ENCODE results near the gene EMILIN2.

EMILIN2 gene

DNA sequence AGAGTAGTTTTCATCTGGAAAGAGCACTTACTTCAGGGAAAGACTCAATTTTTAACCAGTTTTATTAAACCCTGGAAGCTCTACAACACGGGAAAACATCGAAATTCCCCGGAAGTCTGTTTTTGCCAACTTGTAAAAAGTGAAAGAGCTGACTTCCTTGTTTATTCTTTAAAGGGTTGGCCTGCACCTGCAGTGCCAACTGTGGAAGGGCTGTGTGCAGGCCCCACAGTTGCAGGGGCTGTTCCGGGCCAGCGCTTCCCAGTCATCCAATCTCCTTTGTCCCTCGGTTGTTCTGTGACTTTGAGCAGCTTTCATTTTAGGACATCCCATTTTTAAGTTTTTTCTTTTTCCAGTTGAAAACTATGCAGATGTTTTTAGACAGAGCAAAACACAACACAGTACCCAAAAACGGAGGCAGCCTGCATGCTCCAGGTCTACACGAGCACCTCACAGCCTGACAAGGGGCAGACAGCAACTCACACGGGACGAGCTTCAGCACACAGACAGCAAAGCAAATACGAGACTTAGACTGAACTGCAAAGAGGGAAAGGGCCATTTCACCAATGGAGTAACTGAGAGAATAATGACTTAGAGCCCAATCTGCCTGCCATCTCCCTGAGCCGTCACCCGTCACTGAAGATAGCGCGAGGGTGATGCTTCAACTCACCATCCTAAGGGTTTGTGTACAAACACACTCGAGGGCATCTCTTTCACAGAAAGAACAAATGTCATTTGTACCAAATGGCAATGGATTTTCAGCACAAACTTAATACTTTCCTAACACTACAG is 70.6 kb downstream of the EMILIN2 start:
- no peak for DNase-seq

DNA sequence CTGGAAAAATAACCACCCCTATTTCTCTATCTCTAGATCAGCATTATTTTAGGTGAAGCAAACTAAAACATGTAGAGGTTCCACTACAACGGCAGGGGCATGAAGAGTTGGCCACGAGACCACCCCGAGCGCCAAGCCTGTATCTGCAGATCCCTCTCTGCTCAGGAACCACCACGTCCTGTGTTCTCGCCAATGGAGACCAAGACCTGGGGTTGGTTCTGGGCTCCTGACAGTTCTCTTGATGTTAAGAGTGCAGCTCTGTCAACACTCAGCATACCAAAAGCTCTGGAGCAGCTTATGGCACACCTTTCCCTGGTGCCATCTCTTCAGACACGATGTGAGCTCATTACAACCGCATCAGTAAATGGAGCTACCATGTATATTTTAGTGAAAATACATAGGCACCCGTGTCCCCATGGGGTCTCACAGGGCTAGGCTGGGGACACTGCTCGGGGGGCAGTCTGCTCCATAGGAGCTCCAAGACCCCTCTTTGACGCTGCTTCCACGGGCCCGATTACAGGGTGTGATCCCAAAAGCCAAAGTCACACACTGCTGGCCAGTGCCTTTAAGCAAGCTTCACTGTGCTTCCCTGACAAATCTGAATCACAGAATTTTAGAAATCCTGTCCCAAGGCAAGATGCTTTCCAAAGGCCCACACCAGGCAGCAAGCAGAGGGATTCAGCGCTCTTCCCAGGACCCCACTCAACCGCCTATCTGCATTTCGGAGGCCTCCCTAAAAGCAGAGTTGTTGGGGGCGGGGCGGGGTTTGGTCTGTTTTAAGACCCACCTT is 72.2 kb downstream of the EMILIN2 start:
- no peak for DNase-seq

DNA sequence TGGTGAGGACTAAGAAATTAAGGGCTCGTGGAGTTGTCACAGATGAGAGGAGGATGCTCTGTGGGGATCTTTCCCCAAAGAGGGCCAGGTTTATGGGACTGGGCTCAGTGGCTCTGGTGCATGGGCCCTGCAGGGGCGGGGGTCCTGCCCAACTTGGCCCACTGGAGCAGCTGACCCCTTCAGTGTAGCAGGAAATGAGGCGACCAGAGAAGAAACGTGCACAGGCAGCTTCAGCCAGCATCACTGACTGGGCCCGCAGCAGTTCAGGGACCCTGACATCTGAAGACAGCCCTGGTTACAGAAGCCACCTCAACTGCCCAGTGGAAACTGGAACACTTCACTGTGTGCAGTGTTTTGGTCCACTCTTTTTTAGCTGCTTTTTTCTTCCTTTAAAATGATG is 72.8 kb downstream of the EMILIN2 start:
- no peak for DNase-seq

DNA sequence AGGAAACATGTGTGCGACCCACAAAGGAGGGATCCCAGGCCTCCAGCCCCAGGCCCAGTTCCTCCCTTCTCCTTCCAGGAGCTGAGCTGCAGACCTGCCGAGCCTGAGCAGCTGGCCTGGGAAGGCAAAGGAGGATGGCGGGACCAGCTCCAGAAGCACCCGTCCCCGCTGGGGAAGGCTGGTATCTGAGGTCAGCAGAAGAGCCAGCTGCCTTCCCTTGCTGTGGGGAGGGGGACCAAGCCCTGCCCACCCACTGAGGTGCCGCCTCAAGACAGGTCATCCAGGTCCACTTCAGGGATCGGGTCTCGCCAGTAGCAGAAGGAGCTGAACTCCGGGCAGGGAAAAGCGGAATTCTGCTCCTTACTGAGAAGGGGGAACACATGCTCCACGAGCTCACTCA is 73.2 kb downstream of the EMILIN2 start:
- DNase-seq, result no peak

DNA sequence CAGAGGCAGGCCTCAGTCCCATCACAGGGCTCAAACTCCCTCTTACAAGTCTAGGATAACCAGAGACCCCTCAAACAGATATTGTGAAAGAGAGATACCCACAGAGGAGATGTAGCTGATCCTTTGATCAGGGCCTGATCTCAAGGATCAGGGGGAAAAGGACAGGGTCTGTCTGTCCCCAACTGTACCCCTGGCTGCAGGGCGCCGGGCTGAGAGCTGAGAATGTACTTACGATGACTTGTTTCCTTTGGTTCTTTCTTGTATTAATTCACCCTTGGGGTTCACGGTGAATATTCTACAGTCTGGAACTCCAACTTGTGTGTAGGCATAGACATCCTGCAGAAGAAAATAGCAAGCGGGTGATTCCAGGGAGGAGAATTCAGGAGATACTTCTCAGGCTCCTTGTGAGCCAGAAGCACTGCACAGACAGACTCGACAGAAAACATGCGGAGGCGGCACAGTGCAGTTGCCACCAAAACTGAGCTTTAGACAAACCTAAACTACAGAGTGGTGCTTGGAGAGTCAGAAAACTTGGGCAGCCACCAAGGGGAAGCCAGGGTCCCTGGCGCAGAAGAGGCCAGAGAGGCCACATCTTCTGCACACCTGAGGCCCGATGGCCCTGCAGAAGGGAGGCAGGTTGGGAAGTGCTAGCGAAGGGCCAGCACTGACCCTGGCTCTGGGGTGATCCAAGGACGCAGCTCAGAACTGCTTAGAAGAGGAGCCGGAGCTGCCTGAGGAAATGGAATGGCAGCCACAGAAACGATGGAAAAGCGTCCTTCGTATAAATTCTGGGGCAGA is 73.9 kb downstream of the EMILIN2 start:
- DNase-seq, result no peak

DNA sequence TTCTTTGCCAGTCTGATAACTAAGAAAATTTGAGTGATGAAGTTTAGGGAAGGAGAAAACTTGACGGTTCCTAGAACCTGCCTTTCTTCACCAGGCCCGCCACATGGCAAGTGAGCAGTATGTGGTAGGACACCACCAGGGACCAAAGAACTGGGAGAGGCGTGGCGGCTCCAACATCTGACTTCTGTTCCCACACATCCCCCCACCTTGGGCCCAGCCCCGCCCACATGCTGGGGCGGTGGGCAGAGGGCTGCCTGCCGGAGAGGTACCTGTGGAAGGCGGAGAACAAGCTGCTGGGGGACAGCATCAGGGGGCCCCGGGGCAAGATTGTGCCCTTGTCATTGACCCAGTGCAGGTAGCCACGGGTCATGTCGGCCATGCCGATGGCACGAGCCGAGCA is 75.0 kb downstream of the EMILIN2 start:
- DNase-seq, result no peak

DNA sequence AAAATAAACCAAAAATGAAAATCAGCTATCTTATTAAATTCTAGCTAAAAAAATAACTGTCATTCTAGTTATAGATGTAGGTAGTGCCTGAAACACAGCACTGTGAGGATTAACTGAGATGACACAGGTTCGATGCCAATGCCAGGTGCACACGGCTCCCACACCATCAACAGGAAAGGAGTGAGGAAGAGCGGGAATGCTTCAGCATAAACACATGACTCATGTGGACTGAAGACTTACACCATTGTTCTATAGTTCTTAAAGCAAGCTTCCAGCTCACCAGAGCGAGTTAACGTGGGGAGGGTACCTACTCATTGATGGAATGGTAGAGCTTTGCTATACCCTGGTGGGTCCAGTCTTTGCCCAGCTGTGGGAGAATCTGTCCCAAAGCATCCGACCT is 76.7 kb downstream of the EMILIN2 start:
- DNase-seq, result no peak

DNA sequence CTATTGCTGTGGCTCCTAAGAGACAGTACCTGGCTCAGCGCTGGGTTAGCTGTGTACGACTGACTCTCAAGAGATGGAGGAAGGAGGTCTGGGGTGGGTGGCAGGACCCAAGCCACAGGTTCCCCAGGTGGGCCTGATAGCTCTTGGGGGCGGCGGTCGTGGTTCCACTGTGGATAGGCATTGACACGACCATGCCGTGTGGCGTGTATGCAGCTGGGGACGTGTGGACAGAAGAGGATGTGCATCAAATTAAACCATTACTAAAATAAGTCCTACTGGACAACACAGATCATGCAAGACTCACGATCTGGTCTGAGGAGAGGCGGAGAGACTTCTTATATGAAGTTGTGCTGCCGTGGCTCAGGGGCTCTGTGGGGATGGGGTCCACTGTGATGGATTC is 78.1 kb downstream of the EMILIN2 start:
- no peak for DNase-seq

DNA sequence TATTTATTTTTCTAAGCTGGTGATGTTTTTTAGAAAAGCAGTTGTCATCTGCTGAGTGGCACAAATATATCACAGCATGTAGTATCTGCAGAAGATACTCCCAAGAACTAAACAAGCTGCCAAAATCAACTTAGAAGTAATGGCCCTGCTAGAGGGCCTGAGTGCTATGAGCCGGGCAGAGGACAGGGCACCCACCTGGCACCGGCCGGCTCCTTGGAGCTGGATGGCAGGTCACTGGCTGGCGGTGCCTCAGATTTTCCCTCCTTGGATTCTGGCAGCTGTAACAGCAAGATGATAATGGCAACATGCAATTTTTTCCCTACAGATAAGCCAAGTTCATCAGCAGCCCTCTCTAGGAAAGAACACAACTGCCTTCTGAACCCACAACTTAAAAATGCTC is 79.7 kb downstream of the EMILIN2 start:
- DNase-seq, result no peak

DNA sequence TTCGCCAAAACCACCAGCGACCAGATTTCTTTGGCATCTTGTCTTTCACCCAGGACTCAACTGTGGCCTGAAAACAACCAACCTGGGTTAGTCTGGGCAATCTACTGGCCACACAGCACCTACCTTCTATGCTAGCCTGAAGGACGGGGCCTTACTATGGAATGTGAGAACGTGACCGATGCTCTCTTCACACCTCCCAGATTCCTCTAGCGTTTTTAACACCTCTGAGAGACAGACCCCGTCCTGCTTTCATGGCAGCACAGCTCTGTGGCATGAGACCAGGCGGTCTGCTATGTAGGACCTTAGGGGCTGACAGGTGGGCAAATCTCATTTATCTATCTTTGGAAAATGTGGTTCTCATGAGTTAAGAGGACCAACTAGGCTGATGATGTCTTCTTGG is 80.9 kb downstream of the EMILIN2 start:
- DNase-seq, result no peak

DNA sequence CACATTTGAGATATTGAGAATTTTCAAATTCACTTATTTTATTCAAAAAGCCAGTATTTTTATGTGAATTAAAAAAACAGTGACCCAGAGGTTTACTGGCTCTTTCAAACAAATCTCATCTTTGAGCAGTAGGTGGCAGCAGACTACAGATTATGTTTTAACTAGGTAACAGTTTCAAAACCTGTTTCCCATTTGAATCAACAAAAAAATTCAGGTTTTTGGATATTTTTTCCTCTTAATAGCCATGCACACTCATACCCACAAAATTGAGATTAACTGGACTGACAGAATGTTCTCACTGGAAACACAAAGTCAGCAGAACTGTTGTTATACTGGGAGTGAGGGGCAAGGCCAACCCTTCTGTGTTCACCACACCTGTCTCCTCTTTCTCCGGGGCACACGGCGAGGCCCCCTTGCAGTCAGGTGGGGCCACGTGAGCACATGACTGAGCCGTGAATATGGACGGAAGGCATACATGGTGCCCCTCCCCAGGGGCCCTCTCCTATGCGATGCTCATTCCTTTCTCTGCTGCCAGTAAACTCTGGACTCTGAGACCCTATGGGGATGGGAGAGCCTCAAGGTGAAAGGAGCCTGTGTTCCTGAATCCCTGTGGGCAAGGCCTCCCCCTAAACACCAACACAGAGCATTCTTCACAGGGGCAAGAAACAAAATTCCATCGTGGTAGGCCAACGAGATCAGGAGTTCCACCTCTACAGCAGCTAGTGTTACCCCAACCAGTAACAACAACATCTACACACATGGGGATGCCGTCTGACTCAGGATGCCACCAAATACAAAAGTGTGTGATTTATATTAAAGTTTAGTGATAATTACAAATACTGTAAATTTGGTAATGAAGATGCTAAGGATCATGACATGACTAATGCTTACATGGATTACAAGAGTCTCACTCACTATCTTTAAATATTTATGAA is 85.7 kb downstream of the EMILIN2 start:
- DNase-seq, result no peak

DNA sequence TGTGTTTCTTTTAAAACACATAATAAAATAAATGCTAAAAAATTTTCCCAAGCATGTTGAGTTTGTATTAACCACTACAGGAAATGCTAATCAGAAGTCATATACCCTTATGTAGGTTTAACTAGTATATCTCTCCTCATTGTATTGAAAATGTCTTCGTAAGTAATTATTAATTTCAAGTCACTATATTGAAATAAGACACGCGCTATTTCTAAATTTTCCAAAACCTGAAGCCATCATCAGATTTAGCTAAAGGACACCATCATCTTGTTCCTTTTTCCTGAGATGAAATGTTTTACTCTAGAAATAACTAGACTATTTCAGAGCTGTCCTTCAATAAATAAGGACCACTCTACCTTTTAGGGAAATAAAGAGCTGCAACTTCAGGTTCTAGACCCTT is 87.2 kb downstream of the EMILIN2 start:
- no peak for DNase-seq

DNA sequence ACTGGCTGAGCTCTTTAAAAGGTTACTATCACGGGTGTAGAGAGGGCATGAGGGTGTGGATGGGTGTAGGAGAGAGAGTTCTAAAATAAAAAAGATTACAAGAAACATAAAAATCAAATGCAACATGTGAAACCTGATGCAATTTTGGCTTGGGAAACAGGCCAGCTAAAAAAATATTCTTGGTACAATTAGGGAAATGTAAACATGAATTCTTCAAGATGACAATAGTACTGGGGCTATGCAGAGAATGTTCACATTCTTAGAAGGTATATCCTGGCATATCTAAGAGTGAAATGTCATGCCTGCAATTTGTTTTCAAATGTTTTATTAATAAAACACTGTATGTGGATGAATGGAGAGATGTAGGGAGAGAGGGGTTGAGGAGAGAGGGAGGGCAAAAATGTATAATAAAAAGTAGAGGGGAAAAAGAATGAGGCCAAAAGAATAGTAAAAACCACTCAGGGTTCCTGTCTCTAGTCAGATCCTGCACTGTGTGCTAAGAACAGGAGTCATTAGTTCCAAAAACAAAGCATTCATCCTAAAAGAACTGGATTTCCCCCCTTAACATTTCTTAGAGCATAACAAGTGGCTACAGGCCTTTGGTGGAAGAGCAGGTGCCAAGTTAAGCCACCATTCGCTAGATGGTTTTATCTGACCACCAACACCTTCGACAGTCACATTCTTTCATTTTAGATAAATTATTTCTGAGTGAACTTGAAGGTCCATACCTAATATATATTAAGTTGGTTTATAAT is 88.8 kb downstream of the EMILIN2 start:
- no peak for DNase-seq

DNA sequence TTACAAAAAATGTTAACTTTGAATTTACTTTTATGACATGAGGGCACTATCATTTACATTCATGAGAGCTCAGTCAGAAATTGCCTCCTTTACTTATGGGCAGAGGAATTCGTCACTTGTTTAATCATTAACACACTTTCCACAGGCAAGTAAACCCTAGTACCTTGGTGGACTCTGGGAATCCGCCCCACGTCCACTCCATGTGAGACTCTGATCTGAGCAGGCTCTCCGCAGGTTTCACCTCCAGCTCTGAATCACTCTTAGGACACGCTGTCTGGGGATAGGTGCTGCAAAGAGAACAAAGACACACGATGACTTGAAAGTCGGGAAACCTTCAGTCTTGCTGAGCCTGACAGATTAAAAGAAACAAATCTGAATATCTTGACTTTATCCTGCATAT is 92.5 kb downstream of the EMILIN2 start:
- no peak for DNase-seq

DNA sequence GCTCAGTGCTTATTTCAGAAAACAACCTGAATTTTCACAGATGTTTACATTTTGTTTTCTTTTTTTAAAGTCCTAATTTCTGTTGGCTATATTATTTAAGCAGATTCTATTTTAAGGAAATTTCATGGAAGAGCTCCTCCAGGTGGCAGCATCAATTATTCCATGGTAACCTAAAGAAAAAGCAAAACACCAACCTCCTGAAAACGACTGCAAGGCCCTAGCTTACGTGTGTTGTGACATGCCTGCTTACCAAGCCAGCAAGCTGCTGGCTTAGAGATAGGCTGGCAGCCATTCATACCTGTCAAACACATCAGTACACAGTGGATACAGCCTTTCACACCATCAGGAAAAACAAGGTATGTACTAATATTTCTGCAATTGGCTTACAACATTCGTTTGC is 101.2 kb downstream of the EMILIN2 start:
- DNase-seq, result no peak

DNA sequence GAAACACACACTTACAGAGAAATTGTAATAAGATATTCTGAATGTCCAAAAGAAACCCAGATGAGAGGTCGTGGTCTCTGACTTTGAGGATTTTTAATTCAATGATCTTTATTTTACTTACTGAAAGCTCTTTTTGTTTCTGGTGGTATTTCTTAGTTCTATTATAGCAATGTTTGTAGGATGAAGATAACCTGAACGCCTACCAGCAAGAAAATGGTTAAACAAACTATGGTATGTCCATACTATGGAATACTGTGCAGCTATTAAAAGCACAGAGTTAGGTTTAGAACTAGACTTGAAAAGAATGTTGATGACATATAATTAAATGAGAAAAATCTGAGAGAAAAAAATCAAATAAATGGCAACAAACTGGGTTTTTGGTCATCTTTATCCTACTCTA is 105.8 kb downstream of the EMILIN2 start:
- DNase-seq, result no peak

DNA sequence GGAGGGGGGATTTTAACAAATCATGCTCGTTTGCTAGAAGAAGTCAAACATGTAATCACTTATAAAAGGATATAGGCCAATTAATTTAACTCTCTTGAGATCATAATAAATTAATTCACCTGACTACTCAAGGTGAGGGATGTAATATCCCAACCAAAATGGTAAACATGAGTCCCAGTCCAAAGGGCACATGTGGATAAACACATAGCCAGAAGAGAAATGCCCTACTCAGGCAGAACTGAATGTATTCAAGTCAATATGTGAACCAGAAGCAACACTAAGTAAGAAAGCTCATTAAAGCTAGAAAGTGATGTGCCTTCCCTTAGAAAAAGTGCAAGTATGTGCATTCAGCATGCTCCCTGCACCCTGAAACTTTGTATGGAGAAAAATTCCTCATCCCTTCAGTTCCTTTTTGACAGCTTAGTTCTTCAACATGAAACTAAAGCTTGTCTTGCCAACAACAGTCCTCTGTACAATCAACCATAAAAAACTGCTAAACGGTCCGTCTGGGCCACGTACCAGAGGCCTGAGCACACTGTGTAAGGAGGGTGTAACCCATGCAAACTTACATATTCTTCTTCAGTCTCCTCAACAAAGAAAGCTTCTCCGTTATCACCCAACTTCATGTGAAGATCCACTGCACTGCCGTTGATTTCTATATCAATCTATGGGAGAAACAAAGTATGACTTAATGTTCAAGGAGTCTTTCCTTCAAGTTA is 107.3 kb downstream of the EMILIN2 start:
- no peak for DNase-seq

DNA sequence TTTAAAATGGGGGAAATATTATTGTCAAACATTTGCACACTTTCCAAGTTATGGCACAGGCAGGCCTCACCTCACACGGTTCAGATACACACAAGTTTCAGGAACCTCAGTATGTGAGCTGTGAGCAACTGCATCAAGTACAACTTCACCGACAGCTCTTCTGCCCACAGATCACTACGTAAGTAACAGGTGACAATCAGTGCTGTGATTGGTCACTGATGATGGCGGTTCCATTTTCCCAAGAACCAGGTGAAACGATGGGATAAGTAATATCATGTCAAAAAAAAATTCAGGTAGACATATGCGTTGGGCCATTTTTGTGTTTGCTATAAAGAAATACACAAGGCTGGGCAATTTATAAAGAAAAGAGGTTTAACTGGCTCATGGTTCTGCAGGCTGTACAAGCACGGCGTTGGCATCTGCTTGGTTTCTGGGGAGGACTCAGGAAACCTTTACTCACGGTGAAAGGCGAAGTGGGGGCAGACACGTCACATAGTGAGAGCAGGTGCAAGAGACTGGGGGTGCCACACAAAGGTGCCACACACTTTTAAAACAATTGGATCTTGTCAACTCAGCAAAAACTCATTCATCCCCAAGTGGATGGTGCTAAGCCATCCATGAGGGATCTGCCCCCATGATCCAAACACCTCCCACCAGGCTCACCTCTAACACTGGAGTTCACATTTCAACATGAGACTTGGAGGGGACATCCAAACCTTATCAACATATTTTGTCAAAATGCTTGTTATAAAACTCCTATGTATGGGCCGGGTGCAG is 108.3 kb downstream of the EMILIN2 start:
- DNase-seq, result no peak

DNA sequence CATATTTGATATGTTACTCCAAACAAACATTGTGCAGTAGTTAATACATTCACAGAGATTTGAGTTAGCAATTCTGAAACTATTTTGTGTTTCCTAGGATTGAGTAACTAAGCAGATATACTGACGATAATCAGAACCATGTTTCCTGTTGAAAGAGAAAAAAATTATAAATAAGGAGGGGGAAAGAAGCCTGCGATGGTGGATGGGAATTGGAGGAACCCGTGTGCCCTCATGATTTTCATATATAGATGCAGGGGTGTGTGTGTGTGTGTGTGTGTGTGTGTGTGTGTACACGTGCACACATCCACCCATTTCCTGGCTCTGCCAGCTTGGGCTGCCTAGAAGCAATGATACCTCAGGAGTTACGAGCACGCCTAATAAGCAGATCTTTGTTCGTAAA is 109.2 kb downstream of the EMILIN2 start:
- DNase-seq, result peak; percentile 45

DNA sequence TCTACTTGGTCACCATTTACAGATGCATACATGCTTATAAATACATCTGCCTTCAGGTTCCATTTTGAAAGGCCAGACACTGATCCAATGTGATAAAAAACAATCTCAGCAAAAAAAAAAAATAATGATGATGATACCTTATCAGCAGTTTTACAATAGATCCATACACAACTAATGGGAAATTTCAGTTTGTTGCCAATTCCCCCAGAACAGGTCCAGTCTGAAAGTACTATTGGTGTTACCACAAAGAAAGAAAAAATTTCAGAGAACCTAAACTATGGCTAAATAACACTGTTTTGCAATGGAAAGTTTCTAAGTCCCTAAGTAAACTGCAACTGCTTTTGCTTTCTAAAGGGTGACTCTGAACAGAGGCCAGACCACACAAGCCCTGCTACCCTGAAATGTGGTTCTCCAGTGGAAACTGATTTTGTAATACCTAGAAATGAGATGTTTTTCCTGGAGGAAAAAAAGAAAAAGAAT is 112.1 kb downstream of the EMILIN2 start:
- no peak for DNase-seq

Measured in CD4-positive, alpha-beta T cell treated with Interferon gamma for 1 hour (primary cell).